ENCODE data around the gene DIABLO. TPM values are rescaled to one million over a fixed set of nuclear protein-coding genes. Genes with fewer than 3 reads are reported as not detected.

Gene DIABLO
- total and polyA plus RNA-seq, 9 of the 15 experiments (the other 6 are each of a cell fraction or from before 2014, with no cell fraction given): 37.3 to 101 (median 80.1) TPM

GRCh38 chr12:122195405-122195804 lies 30.4 kb downstream of the DIABLO start (continued):
- TF ChIP-seq JUND (IDR thresholded peaks at IDR 0.05; ENCODE audit: borderline replicate concordance, low read depth, low read length) (peak; percentile 26; the same call in 1 of the 2 replicates), JUND (tag; IDR thresholded peaks at IDR 0.05; ENCODE audit: borderline replicate concordance, low read depth, low read length) (no peak), STAT6 (CRISPR knock-in tag; IDR thresholded peaks at IDR 0.05) (no peak), ATF3 (IDR thresholded peaks at IDR 0.05) (peak; percentile 72), ATF3 (CRISPR knock-in tag; conservative IDR thresholded peaks at IDR 0.05) (no peak), FOSL1 (tag; conservative IDR thresholded peaks at IDR 0.05) (peak; percentile 56), CBX3 (IDR thresholded peaks at IDR 0.05; ENCODE audit: borderline replicate concordance in 1 of 2, low read length in 2 of 2) (peak in 1 of 2 experiments; percentile 86; a peak in 2 of 3 replicates), GATA2 (CRISPR knock-in tag; IDR thresholded peaks at IDR 0.05) (no peak), NFYB (IDR thresholded peaks at IDR 0.05; ENCODE audit: extremely low read depth, insufficient read length) (no peak), ZBTB17 (CRISPR knock-in tag; IDR thresholded peaks at IDR 0.05) (no peak), ZNF175 (CRISPR knock-in tag; IDR thresholded peaks at IDR 0.05; ENCODE audit: low read depth) (no peak), CXXC5 (CRISPR knock-in tag; IDR thresholded peaks at IDR 0.05) (no peak)
- TF ChIP-seq, protein P1, sequence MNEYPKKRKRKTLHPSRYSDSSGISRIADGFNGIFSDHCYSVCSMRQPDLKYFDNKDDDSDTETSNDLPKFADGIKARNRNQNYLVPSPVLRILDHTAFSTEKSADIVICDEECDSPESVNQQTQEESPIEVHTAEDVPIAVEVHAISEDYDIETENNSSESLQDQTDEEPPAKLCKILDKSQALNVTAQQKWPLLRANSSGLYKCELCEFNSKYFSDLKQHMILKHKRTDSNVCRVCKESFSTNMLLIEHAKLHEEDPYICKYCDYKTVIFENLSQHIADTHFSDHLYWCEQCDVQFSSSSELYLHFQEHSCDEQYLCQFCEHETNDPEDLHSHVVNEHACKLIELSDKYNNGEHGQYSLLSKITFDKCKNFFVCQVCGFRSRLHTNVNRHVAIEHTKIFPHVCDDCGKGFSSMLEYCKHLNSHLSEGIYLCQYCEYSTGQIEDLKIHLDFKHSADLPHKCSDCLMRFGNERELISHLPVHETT (CRISPR knock-in tag; conservative IDR thresholded peaks at IDR 0.05 in 1 of 2, IDR thresholded peaks at IDR 0.05 in 1 of 2): no peak
